Liver (tissue), 3 donors: ENCODE data around the gene PGAP1.

Experiments used
- CTCF ChIP-seq: fragments of 150-350 bp; IDR thresholded peaks from 2 replicates; pipeline ENCODE4 v1.5.1; 2017; ENCODE audit warnings: improper control_type of control experiment, low read depth, low read length; ENCODE audit not compliant: missing input control
- FOXA1 ChIP-seq: IDR thresholded peaks from 2 replicates; pipeline ENCODE4 v1.6.1; 2016; ENCODE audit warnings: antibody characterized with exemption
- HNF4A ChIP-seq, 2 donors: conservative IDR thresholded peaks; 2 replicates each; pipeline ENCODE4 v1.6.1; 2016; ENCODE audit warnings: antibody characterized with exemption in 2 of 2, mild to moderate bottlenecking in 2 of 2
- MAX ChIP-seq: IDR thresholded peaks from 2 replicates; pipeline ENCODE4 v1.6.1; 2016; ENCODE audit warnings: antibody characterized with exemption
- RAD21 ChIP-seq, 2 donors: IDR thresholded peaks; 2 replicates each; pipeline ENCODE4 v1.6.1; 2016; ENCODE audit warnings: antibody characterized with exemption in 2 of 2, mild to moderate bottlenecking in 2 of 2
- REST ChIP-seq: IDR thresholded peaks from 2 replicates; pipeline ENCODE4 v1.6.1; 2016; ENCODE audit warnings: antibody characterized with exemption, mild to moderate bottlenecking
- SP1 ChIP-seq: IDR thresholded peaks from 2 replicates; pipeline ENCODE4 v1.6.1; 2018; ENCODE audit warnings: antibody characterized with exemption, mild to moderate bottlenecking
- ZBTB33 ChIP-seq: IDR thresholded peaks from 2 replicates; pipeline ENCODE4 v1.6.1; 2016; ENCODE audit warnings: antibody characterized with exemption
- donor health status: healthy.
- donor health status: healthy.

- TF ChIP-seq ZBTB33 (no peak), SP1 (no peak), CTCF (no peak), MAX (no peak), HNF4A (conservative IDR thresholded peaks at IDR 0.05) (no peak), REST (no peak), RAD21 (IDR thresholded peaks at IDR 0.05) (no peak), FOXA1 (no peak)
Measured at GRCh38 chr2:196944570-196944969, 18.1 kb upstream of the PGAP1 start.
